HEK293 (cell line): Measurements from ENCODE around the gene COL9A3.
A peak's percentile ranks its signal among the peaks of the same experiment; 100 is the strongest.

ENCODE experiments used
- CTCF ChIA-PET: fragments of 350-600 bp; formaldehyde crosslinking; extraction: SDS; loops from one replicate; lab custom pipeline; 2021; ENCODE audit warnings: antibody characterized with exemption; lab: Yijun Ruan, JAX
- POLR2A ChIA-PET: fragments of 300-600 bp; formaldehyde crosslinking; extraction: SDS; loops from one replicate; lab custom pipeline; 2020; ENCODE audit warnings: antibody characterized with exemption, inconsistent platforms; lab: Yijun Ruan, JAX
- H3K27ac ChIP-seq: fragments of 200-500 bp; sonication (Bioruptor generic); 2 replicates; pipeline ENCODE4 v1.5.1; 2014; ENCODE audit warnings: low read depth, low read length, control low read depth, inconsistent platforms; ENCODE audit errors: extremely low read depth
- H3K36me3 ChIP-seq, 2 experiments: fragments of 200-500 bp in 1 of 2; sonication (Bioruptor generic) in 1 of 2; 1 replicate in 1 of 2; 2 replicates in 1 of 2; pipeline ENCODE4 v1.5.1; 2014 to 2017; ENCODE audit warnings: inconsistent platforms in 2 of 2, low read length in 2 of 2; ENCODE audit not compliant: control insufficient read depth in 2 of 2, insufficient read depth in 1 of 2
- H3K4me1 ChIP-seq: fragments of 200-500 bp; sonication (Bioruptor generic); 2 replicates; pipeline ENCODE4 v1.5.1; 2014; ENCODE audit warnings: mild to moderate bottlenecking, low read length, inconsistent platforms; ENCODE audit not compliant: control insufficient read depth, insufficient read depth
- H3K4me3 ChIP-seq: 2 replicates; pipeline ENCODE4 v1.5.1; 2011; ENCODE audit warnings: low read depth, mild to moderate bottlenecking, control low read depth, low read length, moderate library complexity
- H3K9me3 ChIP-seq: fragments of 200-500 bp; sonication (Bioruptor generic); 2 replicates; pipeline ENCODE4 v1.5.1; 2014; ENCODE audit warnings: low read depth, low read length, inconsistent platforms; ENCODE audit not compliant: control insufficient read depth, insufficient read depth
- GLIS1 ChIP-seq: fragments of 450-650 bp; formaldehyde crosslinking; IDR thresholded peaks from 2 replicates; pipeline ENCODE4 v1.5.1; 2016; ENCODE audit warnings: missing biosample characterization, missing genetic modification characterization
- ZBTB26 ChIP-seq: fragments of 450-650 bp; formaldehyde crosslinking; optimal IDR thresholded peaks from 2 replicates; pipeline ENCODE3; 2016; ENCODE audit warnings: missing biosample characterization, mild to moderate bottlenecking, missing genetic modification characterization
- ZFP69B ChIP-seq: fragments of 450-650 bp; formaldehyde crosslinking; IDR thresholded peaks from 2 replicates; pipeline ENCODE4 v1.5.1; 2016; ENCODE audit warnings: missing biosample characterization, missing genetic modification characterization
- ZIC2 ChIP-seq: fragments of 450-650 bp; formaldehyde crosslinking; IDR thresholded peaks from 2 replicates; pipeline ENCODE4 v1.5.1; 2016; ENCODE audit warnings: missing biosample characterization, missing genetic modification characterization
- ZNF335 ChIP-seq: fragments of 450-650 bp; formaldehyde crosslinking; conservative IDR thresholded peaks from 2 replicates; pipeline ENCODE4 v1.5.1; 2016; ENCODE audit warnings: missing biosample characterization, missing genetic modification characterization
- ZNF423 ChIP-seq: fragments of 450-650 bp; formaldehyde crosslinking; IDR thresholded peaks from 2 replicates; pipeline ENCODE4 v1.5.1; 2016; ENCODE audit warnings: missing biosample characterization, missing genetic modification characterization
- ZNF777 ChIP-seq: fragments of 450-650 bp; formaldehyde crosslinking; IDR thresholded peaks from 2 replicates; pipeline ENCODE4 v1.5.1; 2017; ENCODE audit warnings: missing biosample characterization, missing genetic modification characterization, borderline replicate concordance
- ZNF830 ChIP-seq: fragments of 450-650 bp; IDR thresholded peaks from 2 replicates; pipeline ENCODE4 v1.5.0; 2018; ENCODE audit warnings: missing biosample characterization, missing genetic modification characterization, low read depth, mild to moderate bottlenecking, moderate library complexity
- TF ChIP-seq, protein P1 (sequence below): fragments of 450-650 bp; formaldehyde crosslinking; IDR thresholded peaks from 2 replicates; pipeline ENCODE4 v1.5.1; 2016; ENCODE audit warnings: missing biosample characterization, missing genetic modification characterization
- TF ChIP-seq, protein P2 (sequence below): fragments of 450-650 bp; formaldehyde crosslinking; conservative IDR thresholded peaks from 2 replicates; pipeline ENCODE4 v1.5.1; 2016; ENCODE audit warnings: low read depth, missing biosample characterization, missing genetic modification characterization
- TF ChIP-seq, protein P3 (sequence below): fragments of 450-650 bp; formaldehyde crosslinking; IDR thresholded peaks from 2 replicates; pipeline ENCODE4 v1.5.1; 2017; ENCODE audit warnings: missing biosample characterization, missing genetic modification characterization
- TF ChIP-seq, protein P4 (sequence below): fragments of 450-650 bp; formaldehyde crosslinking; IDR thresholded peaks from 2 replicates; pipeline ENCODE4 v1.5.1; 2016; ENCODE audit warnings: missing biosample characterization, missing genetic modification characterization

Gene COL9A3

GRCh38 chr20:62768551-62769287 is 48.1 kb upstream of the COL9A3 start:
- Histone ChIP-seq H3K27ac (no peak overlapping the region), H3K4me3 (no peak overlapping the region), H3K9me3 (no peaks in the 10 kb centered on the region), H3K36me3 (no peaks in the 10 kb centered on the region), H3K4me1 (no peaks in the 10 kb centered on the region)
- TF ChIP-seq, protein P1, sequence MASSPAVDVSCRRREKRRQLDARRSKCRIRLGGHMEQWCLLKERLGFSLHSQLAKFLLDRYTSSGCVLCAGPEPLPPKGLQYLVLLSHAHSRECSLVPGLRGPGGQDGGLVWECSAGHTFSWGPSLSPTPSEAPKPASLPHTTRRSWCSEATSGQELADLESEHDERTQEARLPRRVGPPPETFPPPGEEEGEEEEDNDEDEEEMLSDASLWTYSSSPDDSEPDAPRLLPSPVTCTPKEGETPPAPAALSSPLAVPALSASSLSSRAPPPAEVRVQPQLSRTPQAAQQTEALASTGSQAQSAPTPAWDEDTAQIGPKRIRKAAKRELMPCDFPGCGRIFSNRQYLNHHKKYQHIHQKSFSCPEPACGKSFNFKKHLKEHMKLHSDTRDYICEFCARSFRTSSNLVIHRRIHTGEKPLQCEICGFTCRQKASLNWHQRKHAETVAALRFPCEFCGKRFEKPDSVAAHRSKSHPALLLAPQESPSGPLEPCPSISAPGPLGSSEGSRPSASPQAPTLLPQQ (tag by site-specific recombination) = peak; percentile 64
- TF ChIP-seq, protein P2, sequence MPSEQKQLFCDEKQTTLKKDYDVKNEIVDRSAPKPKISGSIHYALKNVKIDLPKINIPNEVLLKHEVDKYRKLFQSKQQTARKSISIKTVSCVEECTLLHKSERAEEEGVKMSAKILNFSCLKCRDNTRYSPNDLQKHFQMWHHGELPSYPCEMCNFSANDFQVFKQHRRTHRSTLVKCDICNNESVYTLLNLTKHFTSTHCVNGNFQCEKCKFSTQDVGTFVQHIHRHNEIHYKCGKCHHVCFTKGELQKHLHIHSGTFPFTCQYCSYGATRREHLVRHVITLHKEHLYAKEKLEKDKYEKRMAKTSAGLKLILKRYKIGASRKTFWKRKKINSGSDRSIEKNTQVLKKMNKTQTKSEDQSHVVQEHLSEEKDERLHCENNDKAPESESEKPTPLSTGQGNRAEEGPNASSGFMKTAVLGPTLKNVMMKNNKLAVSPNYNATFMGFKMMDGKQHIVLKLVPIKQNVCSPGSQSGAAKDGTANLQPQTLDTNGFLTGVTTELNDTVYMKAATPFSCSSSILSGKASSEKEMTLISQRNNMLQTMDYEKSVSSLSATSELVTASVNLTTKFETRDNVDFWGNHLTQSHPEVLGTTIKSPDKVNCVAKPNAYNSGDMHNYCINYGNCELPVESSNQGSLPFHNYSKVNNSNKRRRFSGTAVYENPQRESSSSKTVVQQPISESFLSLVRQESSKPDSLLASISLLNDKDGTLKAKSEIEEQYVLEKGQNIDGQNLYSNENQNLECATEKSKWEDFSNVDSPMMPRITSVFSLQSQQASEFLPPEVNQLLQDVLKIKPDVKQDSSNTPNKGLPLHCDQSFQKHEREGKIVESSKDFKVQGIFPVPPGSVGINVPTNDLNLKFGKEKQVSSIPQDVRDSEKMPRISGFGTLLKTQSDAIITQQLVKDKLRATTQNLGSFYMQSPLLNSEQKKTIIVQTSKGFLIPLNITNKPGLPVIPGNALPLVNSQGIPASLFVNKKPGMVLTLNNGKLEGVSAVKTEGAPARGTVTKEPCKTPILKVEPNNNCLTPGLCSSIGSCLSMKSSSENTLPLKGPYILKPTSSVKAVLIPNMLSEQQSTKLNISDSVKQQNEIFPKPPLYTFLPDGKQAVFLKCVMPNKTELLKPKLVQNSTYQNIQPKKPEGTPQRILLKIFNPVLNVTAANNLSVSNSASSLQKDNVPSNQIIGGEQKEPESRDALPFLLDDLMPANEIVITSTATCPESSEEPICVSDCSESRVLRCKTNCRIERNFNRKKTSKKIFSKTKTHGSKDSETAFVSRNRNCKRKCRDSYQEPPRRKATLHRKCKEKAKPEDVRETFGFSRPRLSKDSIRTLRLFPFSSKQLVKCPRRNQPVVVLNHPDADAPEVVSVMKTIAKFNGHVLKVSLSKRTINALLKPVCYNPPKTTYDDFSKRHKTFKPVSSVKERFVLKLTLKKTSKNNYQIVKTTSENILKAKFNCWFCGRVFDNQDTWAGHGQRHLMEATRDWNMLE (tag by site-specific recombination) = no peak
- TF ChIP-seq, protein P3, sequence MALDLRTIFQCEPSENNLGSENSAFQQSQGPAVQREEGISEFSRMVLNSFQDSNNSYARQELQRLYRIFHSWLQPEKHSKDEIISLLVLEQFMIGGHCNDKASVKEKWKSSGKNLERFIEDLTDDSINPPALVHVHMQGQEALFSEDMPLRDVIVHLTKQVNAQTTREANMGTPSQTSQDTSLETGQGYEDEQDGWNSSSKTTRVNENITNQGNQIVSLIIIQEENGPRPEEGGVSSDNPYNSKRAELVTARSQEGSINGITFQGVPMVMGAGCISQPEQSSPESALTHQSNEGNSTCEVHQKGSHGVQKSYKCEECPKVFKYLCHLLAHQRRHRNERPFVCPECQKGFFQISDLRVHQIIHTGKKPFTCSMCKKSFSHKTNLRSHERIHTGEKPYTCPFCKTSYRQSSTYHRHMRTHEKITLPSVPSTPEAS (tag by site-specific recombination) = peak; percentile 57; the same call in 1 of the 2 replicates
- TF ChIP-seq ZNF423 (tag by site-specific recombination) = no peak
- TF ChIP-seq ZFP69B (tag by site-specific recombination) = peak; percentile 86
- peak; percentile 39 for TF ChIP-seq ZIC2
- TF ChIP-seq ZBTB26 (tag by site-specific recombination) = peak; percentile 18
- TF ChIP-seq, protein P4, sequence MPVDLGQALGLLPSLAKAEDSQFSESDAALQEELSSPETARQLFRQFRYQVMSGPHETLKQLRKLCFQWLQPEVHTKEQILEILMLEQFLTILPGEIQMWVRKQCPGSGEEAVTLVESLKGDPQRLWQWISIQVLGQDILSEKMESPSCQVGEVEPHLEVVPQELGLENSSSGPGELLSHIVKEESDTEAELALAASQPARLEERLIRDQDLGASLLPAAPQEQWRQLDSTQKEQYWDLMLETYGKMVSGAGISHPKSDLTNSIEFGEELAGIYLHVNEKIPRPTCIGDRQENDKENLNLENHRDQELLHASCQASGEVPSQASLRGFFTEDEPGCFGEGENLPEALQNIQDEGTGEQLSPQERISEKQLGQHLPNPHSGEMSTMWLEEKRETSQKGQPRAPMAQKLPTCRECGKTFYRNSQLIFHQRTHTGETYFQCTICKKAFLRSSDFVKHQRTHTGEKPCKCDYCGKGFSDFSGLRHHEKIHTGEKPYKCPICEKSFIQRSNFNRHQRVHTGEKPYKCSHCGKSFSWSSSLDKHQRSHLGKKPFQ (tag by site-specific recombination) = peak; percentile 57
- no peak for TF ChIP-seq ZNF335 (tag by site-specific recombination)
- ChIA-PET POLR2A (interaction anchor here (0.9 kb wide), 1 partner anchor 104 kb away, joined by 3 read pairs; no protein-coding TSS in a partner anchor), CTCF (interaction anchor here (0.6 to 1.1 kb wide), 5 partner anchors 39 to 355 kb away, joined by 3 to 4 read pairs (median 3); no protein-coding TSS in a partner anchor)

DNA sequence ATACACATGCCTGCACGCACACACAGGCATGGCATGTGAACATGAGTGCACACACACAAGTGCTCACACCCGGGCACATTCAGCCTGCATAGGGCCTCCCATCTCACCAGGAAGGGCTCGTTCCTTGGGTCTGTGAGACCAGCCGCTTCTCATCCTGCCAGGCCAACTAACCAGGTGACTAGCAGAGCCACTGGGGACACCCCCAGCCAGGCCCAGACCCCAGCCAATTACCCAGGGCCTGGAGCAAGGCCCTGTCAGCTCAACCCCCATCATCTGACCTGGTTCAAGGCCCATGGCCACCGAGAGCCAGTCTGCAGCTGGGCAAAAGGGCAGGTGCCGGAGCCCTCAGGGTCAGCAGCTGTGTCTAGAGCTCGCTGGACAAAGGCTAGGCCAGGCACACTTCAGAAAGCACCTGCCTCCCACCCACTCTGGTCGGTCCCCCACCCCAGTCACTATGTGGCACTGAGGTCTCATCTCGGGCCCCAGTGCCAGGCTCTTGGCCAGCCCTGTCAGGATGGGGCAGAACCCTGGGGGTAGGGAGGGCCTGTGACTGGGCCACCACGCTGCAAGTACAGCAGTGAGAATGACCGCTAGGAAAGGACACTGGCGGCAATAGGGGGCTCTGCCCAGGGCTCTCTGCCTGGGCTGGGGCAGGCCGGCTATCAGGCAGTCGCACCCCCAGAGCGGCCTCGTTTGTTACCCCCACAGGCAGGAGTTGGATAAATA is 47.3 kb upstream of the COL9A3 start:
- Histone ChIP-seq H3K36me3 (no peaks in the 10 kb centered on the region), H3K9me3 (no peaks in the 10 kb centered on the region), H3K4me1 (no peaks in the 10 kb centered on the region), H3K4me3 (no peak overlapping the region), H3K27ac (no peak overlapping the region)
- POLR2A ChIA-PET = no interaction called here
- TF ChIP-seq ZNF777 = 0 out of 2 replicates have a peak, but pooled peaks have one; percentile 40
- no peak for TF ChIP-seq ZNF830
- TF ChIP-seq GLIS1 (tag by site-specific recombination) = 0 out of 2 replicates have a peak, but pooled peaks have one; percentile 35
- CTCF ChIA-PET = no interaction called here
